HEK293 (cell line): ENCODE data around the gene BLOC1S2.

Source experiments
- CTCF ChIA-PET: fragments of 350-600 bp; formaldehyde crosslinking; extraction: SDS; loops from one replicate; lab custom pipeline; 2021; ENCODE audit warnings: antibody characterized with exemption; lab: Yijun Ruan, JAX
- POLR2A ChIA-PET: fragments of 300-600 bp; formaldehyde crosslinking; extraction: SDS; loops from one replicate; lab custom pipeline; 2020; ENCODE audit warnings: antibody characterized with exemption, inconsistent platforms; lab: Yijun Ruan, JAX
- H3K27ac ChIP-seq: fragments of 200-500 bp; sonication (Bioruptor generic); 2 replicates; pipeline ENCODE4 v1.5.1; 2014; ENCODE audit warnings: low read depth, low read length, control low read depth, inconsistent platforms; ENCODE audit errors: extremely low read depth
- H3K36me3 ChIP-seq, 2 experiments: fragments of 200-500 bp in 1 of 2; sonication (Bioruptor generic) in 1 of 2; 1 replicate in 1 of 2; 2 replicates in 1 of 2; pipeline ENCODE4 v1.5.1; 2014 to 2017; ENCODE audit warnings: inconsistent platforms in 2 of 2, low read length in 2 of 2; ENCODE audit not compliant: control insufficient read depth in 2 of 2, insufficient read depth in 1 of 2
- H3K4me1 ChIP-seq: fragments of 200-500 bp; sonication (Bioruptor generic); 2 replicates; pipeline ENCODE4 v1.5.1; 2014; ENCODE audit warnings: mild to moderate bottlenecking, low read length, inconsistent platforms; ENCODE audit not compliant: control insufficient read depth, insufficient read depth
- H3K4me3 ChIP-seq: 2 replicates; pipeline ENCODE4 v1.5.1; 2011; ENCODE audit warnings: low read depth, mild to moderate bottlenecking, control low read depth, low read length, moderate library complexity
- H3K9me3 ChIP-seq: fragments of 200-500 bp; sonication (Bioruptor generic); 2 replicates; pipeline ENCODE4 v1.5.1; 2014; ENCODE audit warnings: low read depth, low read length, inconsistent platforms; ENCODE audit not compliant: control insufficient read depth, insufficient read depth
- KLF9 ChIP-seq: fragments of 450-650 bp; formaldehyde crosslinking; IDR thresholded peaks from 2 replicates; pipeline ENCODE4 v1.5.1; 2016; ENCODE audit warnings: missing biosample characterization, missing genetic modification characterization, low read depth
- OVOL3 ChIP-seq: fragments of 450-650 bp; formaldehyde crosslinking; IDR thresholded peaks from 2 replicates; pipeline ENCODE4 v1.5.1; 2016; ENCODE audit warnings: missing biosample characterization, missing genetic modification characterization
- SETDB1 ChIP-seq: IDR thresholded peaks from one replicate; pipeline ENCODE4 v1.6.1; 2017; ENCODE audit warnings: mild to moderate bottlenecking, low read length, moderate library complexity, mixed read lengths; ENCODE audit not compliant: insufficient read length
- ZBTB21 ChIP-seq: fragments of 450-650 bp; formaldehyde crosslinking; IDR thresholded peaks from 2 replicates; pipeline ENCODE4 v1.5.1; 2017; ENCODE audit warnings: missing biosample characterization, missing genetic modification characterization
- ZBTB48 ChIP-seq: fragments of 450-650 bp; formaldehyde crosslinking; IDR thresholded peaks from 2 replicates; pipeline ENCODE4 v1.5.1; 2016; ENCODE audit warnings: missing biosample characterization, missing genetic modification characterization
- ZBTB8A ChIP-seq: fragments of 450-650 bp; formaldehyde crosslinking; IDR thresholded peaks from 2 replicates; pipeline ENCODE4 v1.5.1; 2016; ENCODE audit warnings: missing biosample characterization, missing genetic modification characterization
- ZNF174 ChIP-seq: fragments of 450-650 bp; formaldehyde crosslinking; IDR thresholded peaks from 2 replicates; pipeline ENCODE4 v1.5.0; 2017; ENCODE audit warnings: missing biosample characterization, mild to moderate bottlenecking, missing genetic modification characterization
- ZNF366 ChIP-seq: fragments of 450-650 bp; formaldehyde crosslinking; conservative IDR thresholded peaks from 2 replicates; pipeline ENCODE4 v1.5.1; 2016; ENCODE audit warnings: missing biosample characterization, missing genetic modification characterization
- ZNF37A ChIP-seq: fragments of 450-650 bp; IDR thresholded peaks from 2 replicates; pipeline ENCODE4 v1.5.1; 2018; ENCODE audit warnings: missing biosample characterization, missing genetic modification characterization
- ZNF404 ChIP-seq: fragments of 450-650 bp; formaldehyde crosslinking; IDR thresholded peaks from 2 replicates; pipeline ENCODE4 v1.5.1; 2017; ENCODE audit warnings: missing biosample characterization, missing genetic modification characterization
- ZNF449 ChIP-seq: fragments of 450-650 bp; formaldehyde crosslinking; IDR thresholded peaks from 2 replicates; pipeline ENCODE4 v1.5.1; 2017; ENCODE audit warnings: missing biosample characterization, mild to moderate bottlenecking, missing genetic modification characterization, moderate library complexity
- ZNF510 ChIP-seq: fragments of 450-650 bp; formaldehyde crosslinking; IDR thresholded peaks from 2 replicates; pipeline ENCODE4 v1.5.1; 2018; ENCODE audit warnings: mild to moderate bottlenecking, missing genetic modification characterization, missing biosample characterization; ENCODE audit not compliant: insufficient replicate concordance
- ZNF518A ChIP-seq: fragments of 450-650 bp; formaldehyde crosslinking; conservative IDR thresholded peaks from 2 replicates; pipeline ENCODE4 v1.5.1; 2016; ENCODE audit warnings: low read depth, missing biosample characterization, missing genetic modification characterization
- ZNF548 ChIP-seq: fragments of 450-650 bp; formaldehyde crosslinking; IDR thresholded peaks from 2 replicates; pipeline ENCODE4 v1.5.1; 2016; ENCODE audit warnings: missing biosample characterization, missing genetic modification characterization
- TF ChIP-seq, protein P1 (sequence below): fragments of 450-650 bp; formaldehyde crosslinking; IDR thresholded peaks from 2 replicates; pipeline ENCODE4 v1.5.1; 2017; ENCODE audit warnings: missing biosample characterization, missing genetic modification characterization
- TF ChIP-seq, protein P2 (sequence below): fragments of 450-650 bp; formaldehyde crosslinking; IDR thresholded peaks from 2 replicates; pipeline ENCODE4 v1.5.1; 2016; ENCODE audit warnings: missing biosample characterization, missing genetic modification characterization
- TF ChIP-seq, protein P3 (sequence below): fragments of 450-650 bp; formaldehyde crosslinking; IDR thresholded peaks from 2 replicates; pipeline ENCODE4 v1.5.1; 2017; ENCODE audit warnings: missing biosample characterization, missing genetic modification characterization

Gene BLOC1S2

GRCh38 chr10:100253041-100253440, 33.4 kb downstream of the BLOC1S2 start:
- ChIA-PET POLR2A (no interaction called here), CTCF (no interaction called here)
- H3K4me3 ChIP-seq: no peak overlapping the region
- H3K36me3 ChIP-seq: peaks cover 66 to 83% of the 10 kb centered on the region in 2 experiments
- TF ChIP-seq SETDB1 (no peak), KLF9 (no peak)
- no peak overlapping the region for H3K27ac ChIP-seq
- no peaks in the 10 kb centered on the region for H3K9me3 ChIP-seq
- no peaks in the 10 kb centered on the region for H3K4me1 ChIP-seq

- Histone ChIP-seq H3K36me3 (peaks cover 61 to 82% of the 10 kb centered on the region in 2 experiments), H3K4me1 (no peaks in the 10 kb centered on the region), H3K4me3 (no peak overlapping the region), H3K27ac (no peak overlapping the region), H3K9me3 (no peaks in the 10 kb centered on the region)
- ChIA-PET CTCF (no interaction called here), POLR2A (interaction anchor here (0.9 kb wide), 1 partner anchor 13 kb away, joined by 3 read pairs; no protein-coding TSS in a partner anchor)
- TF ChIP-seq ZNF518A (tag by site-specific recombination) (no peak), OVOL3 (no peak), ZBTB8A (tag by site-specific recombination) (no peak), ZNF174 (tag by site-specific recombination) (no peak), ZNF510 (tag by site-specific recombination) (no peak), ZBTB21 (no peak)
- TF ChIP-seq, protein P1, sequence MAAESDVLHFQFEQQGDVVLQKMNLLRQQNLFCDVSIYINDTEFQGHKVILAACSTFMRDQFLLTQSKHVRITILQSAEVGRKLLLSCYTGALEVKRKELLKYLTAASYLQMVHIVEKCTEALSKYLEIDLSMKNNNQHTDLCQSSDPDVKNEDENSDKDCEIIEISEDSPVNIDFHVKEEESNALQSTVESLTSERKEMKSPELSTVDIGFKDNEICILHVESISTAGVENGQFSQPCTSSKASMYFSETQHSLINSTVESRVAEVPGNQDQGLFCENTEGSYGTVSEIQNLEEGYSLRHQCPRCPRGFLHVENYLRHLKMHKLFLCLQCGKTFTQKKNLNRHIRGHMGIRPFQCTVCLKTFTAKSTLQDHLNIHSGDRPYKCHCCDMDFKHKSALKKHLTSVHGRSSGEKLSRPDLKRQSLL (tag by site-specific recombination): no peak
- TF ChIP-seq, protein P2, sequence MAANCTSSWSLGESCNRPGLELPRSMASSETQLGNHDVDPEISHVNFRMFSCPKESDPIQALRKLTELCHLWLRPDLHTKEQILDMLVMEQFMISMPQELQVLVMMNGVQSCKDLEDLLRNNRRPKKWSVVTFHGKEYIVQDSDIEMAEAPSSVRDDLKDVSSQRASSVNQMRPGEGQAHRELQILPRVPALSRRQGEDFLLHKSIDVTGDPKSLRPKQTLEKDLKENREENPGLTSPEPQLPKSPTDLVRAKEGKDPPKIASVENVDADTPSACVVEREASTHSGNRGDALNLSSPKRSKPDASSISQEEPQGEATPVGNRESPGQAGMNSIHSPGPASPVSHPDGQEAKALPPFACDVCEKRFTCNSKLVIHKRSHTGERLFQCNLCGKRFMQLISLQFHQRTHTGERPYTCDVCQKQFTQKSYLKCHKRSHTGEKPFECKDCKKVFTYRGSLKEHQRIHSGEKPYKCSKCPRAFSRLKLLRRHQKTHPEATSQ (tag by site-specific recombination): no peak
Observed at GRCh38 chr10:100248820-100249219, 37.7 kb downstream of the BLOC1S2 start.

GRCh38 chr10:100245484-100246220, 40.8 kb downstream of the BLOC1S2 start:
- H3K27ac ChIP-seq: no peak overlapping the region
- POLR2A ChIA-PET: no interaction called here
- CTCF ChIA-PET: interaction anchor here (0.7 kb wide), 1 partner anchor 264 kb away, joined by 4 read pairs; no protein-coding TSS in a partner anchor
- H3K4me3 ChIP-seq: no peak overlapping the region
- peaks cover 48 to 83% of the 10 kb centered on the region in 2 experiments for H3K36me3 ChIP-seq
- H3K4me1 ChIP-seq: no peaks in the 10 kb centered on the region
- TF ChIP-seq ZNF449 (tag by site-specific recombination) (no peak), OVOL3 (no peak), ZNF366 (tag by site-specific recombination) (no peak), ZNF404 (no peak), ZNF37A (no peak), ZBTB48 (no peak), ZNF548 (no peak)
- TF ChIP-seq, protein P3, sequence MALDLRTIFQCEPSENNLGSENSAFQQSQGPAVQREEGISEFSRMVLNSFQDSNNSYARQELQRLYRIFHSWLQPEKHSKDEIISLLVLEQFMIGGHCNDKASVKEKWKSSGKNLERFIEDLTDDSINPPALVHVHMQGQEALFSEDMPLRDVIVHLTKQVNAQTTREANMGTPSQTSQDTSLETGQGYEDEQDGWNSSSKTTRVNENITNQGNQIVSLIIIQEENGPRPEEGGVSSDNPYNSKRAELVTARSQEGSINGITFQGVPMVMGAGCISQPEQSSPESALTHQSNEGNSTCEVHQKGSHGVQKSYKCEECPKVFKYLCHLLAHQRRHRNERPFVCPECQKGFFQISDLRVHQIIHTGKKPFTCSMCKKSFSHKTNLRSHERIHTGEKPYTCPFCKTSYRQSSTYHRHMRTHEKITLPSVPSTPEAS: no peak
- TF ChIP-seq, all 188 proteins: peak for 0
- no peaks in the 10 kb centered on the region for H3K9me3 ChIP-seq
